Right atrium auricular region (tissue), 2 donors: ENCODE measurements around the gene NKX6-2. TPM values are rescaled to one million over a fixed set of nuclear protein-coding genes. Genes with fewer than 3 reads are reported as not detected.

Experiments
- DNase-seq: peaks from one replicate; pipeline ENCODE4 v3.0.0-alpha.2; 2019; ENCODE audit warnings: low spot score
- H3K27ac ChIP-seq, 2 donors: fragments of 200-600 bp; sonication (generic); 1 replicate in 1 of 2; 2 replicates in 1 of 2; pipeline ENCODE4 v1.5.1; 2016 to 2019
- H3K27me3 ChIP-seq, 2 donors: fragments of 200-600 bp; sonication (generic); one replicate each; pipeline versions ENCODE4 v1.5.1 to v1.6.0; 2017 to 2019
- H3K36me3 ChIP-seq: fragments of 200-600 bp; sonication (generic); one replicate; pipeline ENCODE4 v1.5.1; 2016
- H3K4me1 ChIP-seq, 2 donors: fragments of 200-600 bp; sonication (generic); one replicate each; pipeline versions ENCODE4 v1.5.1 to v1.6.0; 2017 to 2019
- H3K4me3 ChIP-seq, 2 donors: fragments of 200-600 bp; sonication (generic); 1 replicate in 1 of 2; 2 replicates in 1 of 2; pipeline ENCODE4 v1.5.1; 2017 to 2019; ENCODE audit warnings: mild to moderate bottlenecking in 1 of 2, moderate library complexity in 1 of 2
- H3K9me3 ChIP-seq, 2 donors: fragments of 200-600 bp; sonication (generic); one replicate each; pipeline ENCODE4 v1.5.1; 2019
- CTCF ChIP-seq, 2 donors: fragments of 200-600 bp; sonication (generic); IDR thresholded peaks; one replicate each; pipeline ENCODE4 v1.5.1; 2019; ENCODE audit warnings: antibody characterized with exemption in 2 of 2
- total RNA-seq, 2 donors: library from RNA; depleted of rRNA; stranded (reverse); fragments of >200 nt; gene quantifications; one replicate each; pipeline ENCODE4 v1.1.0, GENCODE V29; 2016

Gene NKX6-2
- total RNA-seq, 2 donors from 2014 or later: not detected

GRCh38 chr10:132754071-132754470 is 31.9 kb downstream of the NKX6-2 start:
- H3K4me3 ChIP-seq: no peak overlapping the region
- H3K36me3 ChIP-seq: peaks cover 64% of the 10 kb centered on the region
- no peak for DNase-seq
- no peaks in the 10 kb centered on the region for H3K4me1 ChIP-seq
- no peak overlapping the region for H3K27ac ChIP-seq
- H3K27me3 ChIP-seq: no peaks in the 10 kb centered on the region
- no peaks in the 10 kb centered on the region for H3K9me3 ChIP-seq
- no peak for TF ChIP-seq CTCF (IDR thresholded peaks at IDR 0.05)

GRCh38 chr10:132753596-132753995 is 32.4 kb downstream of the NKX6-2 start:
- H3K9me3 ChIP-seq: no peaks in the 10 kb centered on the region
- H3K27me3 ChIP-seq: no peaks in the 10 kb centered on the region
- no peak for TF ChIP-seq CTCF (IDR thresholded peaks at IDR 0.05)
- H3K27ac ChIP-seq: no peak overlapping the region
- H3K4me3 ChIP-seq: no peak overlapping the region
- peaks cover 60% of the 10 kb centered on the region for H3K36me3 ChIP-seq
- no peaks in the 10 kb centered on the region for H3K4me1 ChIP-seq
- DNase-seq: no peak

- Histone ChIP-seq H3K27ac (no peak overlapping the region), H3K9me3 (no peaks in the 10 kb centered on the region), H3K4me3 (no peak overlapping the region), H3K36me3 (peaks cover 60% of the 10 kb centered on the region), H3K27me3 (no peaks in the 10 kb centered on the region), H3K4me1 (no peaks in the 10 kb centered on the region)
- DNase-seq: no peak
- no peak for TF ChIP-seq CTCF (IDR thresholded peaks at IDR 0.05)
These were observed 33.0 kb downstream of the NKX6-2 start for GRCh38 chr10:132752961-132753360.

GRCh38 chr10:132752378-132752777 is 33.6 kb downstream of the NKX6-2 start:
- Histone ChIP-seq H3K4me3 (no peak overlapping the region), H3K27me3 (no peaks in the 10 kb centered on the region), H3K27ac (no peak overlapping the region), H3K36me3 (peaks cover 55% of the 10 kb centered on the region), H3K4me1 (no peaks in the 10 kb centered on the region), H3K9me3 (no peaks in the 10 kb centered on the region)
- no peak for DNase-seq
- no peak for TF ChIP-seq CTCF (IDR thresholded peaks at IDR 0.05)

GRCh38 chr10:132750936-132751335 is 35.0 kb downstream of the NKX6-2 start:
- peaks cover 45% of the 10 kb centered on the region for H3K36me3 ChIP-seq

More at GRCh38 chr10:132750936-132751335, 35.0 kb downstream of the NKX6-2 start:
- Histone ChIP-seq H3K4me1 (no peaks in the 10 kb centered on the region), H3K27ac (no peak overlapping the region), H3K9me3 (no peaks in the 10 kb centered on the region), H3K27me3 (no peaks in the 10 kb centered on the region), H3K4me3 (no peak overlapping the region)
- no peak for DNase-seq
- TF ChIP-seq CTCF (IDR thresholded peaks at IDR 0.05): no peak
